GM18511 (cell line): ENCODE measurements around the gene PARD3B.

ENCODE experiments used
- ATAC-seq: cut with Tn5 transposase; IDR thresholded peaks from one replicate; pipeline ENCODE4 v1.9.1; 2021; ENCODE audit warnings: mild to moderate bottlenecking, moderate library complexity; ENCODE audit not compliant: unreplicated experiment

The PARD3B gene

DNA sequence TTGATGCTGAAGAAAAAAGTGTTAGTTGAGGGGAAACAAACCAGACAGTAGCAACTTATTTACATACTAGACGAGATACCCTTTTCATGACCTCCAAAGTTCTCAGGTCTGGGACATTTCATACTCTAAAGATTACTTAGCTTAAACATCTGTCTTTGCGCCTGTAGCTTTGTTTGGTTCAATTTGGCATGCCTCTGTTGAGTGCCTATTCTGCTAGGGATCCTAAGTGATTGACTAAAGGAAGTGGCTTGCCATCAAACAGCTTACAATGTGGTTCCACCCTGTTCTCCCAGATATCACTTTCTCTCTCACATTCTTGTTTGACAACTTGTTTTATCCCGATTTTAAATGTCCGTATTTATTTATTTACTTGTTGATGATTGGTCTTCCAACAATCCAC is 488.8 kb downstream of the PARD3B start:
- no peak for ATAC-seq

DNA sequence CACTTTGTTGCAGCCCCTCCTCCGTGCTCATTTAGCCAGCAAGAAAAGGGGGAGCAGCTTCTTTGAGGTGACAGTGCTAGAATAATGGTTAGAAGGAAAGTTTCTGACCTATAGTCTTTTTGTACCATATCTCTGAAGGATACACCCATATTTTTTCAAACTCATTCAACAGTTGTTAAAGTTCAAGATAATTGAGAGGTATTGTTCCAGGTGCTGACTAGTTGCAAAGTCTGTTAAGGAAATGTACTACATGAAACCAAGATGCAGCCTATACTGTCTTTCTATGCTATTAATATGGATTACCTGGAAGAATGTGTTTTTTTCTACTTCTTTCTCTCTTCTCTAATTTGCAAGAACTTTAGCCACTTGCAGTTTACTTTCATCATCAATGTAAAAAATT is 495.0 kb downstream of the PARD3B start:
- ATAC-seq = no peak

DNA sequence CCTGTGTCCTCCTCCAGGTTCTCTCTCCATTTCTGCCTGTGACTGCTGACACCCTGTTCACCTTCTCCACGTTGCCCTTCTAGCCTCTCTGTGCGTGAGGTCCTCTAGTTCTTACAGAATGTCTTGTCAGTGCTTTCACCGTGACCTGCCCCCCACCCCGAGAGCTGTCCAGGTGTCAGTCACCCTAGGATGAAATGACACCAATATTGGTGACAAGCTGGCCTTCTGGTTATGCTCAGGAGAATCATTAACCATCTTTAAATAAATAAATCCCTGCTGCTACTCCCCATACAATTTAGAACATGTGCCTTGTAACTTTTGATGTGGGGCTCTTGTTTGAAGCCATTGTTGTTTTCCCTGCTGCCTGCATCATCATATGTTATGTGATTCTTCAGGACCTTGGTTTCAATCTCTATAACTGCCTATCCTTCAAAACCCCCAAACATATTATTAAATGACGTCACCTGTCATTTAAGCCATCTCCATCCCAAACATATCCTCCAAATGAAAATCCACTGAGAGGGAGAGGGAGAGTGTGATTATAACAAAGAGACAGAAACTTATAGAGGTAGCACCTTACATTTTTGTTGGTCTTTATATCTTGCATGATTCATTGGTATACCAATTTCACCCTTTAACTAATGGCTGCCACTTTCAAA is 496.3 kb downstream of the PARD3B start:
- ATAC-seq = no peak

DNA sequence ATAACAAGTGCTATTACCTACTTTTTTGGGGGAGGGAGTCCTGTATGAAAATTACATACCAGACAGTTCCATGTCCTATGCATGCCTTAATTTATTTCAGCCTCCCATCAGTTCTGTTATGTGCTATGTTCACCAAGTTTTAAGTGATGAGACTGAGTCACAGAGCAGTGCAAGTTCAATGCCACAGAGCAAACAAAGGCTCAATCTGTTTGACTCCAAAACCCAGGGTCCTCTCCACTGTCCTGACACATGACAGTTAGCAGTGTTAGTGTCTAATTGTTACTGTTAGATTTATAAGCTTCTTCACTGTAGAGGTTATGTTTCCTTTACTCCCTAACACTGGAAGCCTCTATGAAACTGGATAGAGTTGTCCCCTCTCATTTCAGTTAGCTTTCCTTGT is 498.0 kb downstream of the PARD3B start:
- no peak for ATAC-seq

DNA sequence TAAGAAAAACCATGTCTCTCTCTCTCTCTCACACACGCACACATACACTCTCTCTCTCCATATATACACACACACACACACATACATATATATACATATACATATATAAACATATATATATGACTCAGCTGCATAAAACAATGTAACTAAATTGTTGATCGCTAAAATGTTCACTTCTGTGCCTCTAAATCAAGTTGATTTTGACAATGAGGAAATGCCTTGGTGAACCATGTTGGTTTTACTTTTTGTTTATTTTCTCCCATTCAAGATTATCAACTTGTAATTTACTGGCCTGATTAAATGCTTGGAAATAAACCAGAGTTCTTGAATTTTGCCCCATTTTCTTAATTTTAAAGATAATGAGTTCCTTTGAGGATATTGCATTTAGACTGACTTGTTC is 500.4 kb downstream of the PARD3B start:
- ATAC-seq = no peak

DNA sequence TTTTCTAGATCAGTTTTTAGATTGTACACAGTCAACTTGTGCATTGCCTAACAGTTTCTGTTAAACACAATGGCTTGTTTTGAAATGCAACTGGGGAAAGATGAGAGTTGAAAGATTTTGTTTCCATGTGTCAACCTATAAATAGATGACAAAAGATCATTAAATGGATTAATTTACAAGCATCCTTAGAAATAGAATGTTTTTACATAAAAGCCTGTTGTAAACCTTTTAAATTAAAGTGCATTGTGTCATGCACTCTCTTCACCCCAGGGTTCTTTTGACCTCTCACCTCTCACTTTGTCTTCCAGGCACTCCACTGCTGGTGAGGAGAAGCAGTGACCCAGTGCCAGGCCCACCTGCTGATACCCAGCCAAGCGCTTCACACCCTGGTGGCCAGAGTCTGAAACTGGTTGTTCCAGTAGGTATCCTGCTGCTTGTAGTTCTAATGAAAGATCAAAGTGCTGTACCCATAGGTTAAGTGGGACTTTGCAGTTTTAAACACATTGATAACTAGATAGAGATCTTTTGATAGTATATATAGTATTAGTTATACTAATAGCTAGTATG is 502.1 kb downstream of the PARD3B start:
- ATAC-seq = no peak

DNA sequence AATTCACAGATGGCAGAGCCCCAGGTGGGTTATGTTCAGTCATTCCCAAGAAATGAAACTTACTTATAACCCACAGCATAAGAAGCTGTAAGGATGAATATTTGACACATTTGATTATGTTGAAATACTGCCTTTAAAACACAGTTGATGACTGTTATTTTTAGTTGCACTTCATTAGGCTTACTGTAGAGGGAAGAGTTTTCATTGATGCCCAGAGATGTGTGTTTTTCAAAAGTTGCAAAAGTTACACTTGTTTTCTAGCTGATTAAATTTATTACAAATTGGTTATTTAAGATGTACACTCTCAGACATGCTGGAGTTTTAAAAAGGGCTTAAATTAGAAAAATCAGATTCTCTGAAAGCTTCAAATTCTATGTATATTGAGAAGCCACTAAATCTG is 506.1 kb downstream of the PARD3B start:
- ATAC-seq = no peak

DNA sequence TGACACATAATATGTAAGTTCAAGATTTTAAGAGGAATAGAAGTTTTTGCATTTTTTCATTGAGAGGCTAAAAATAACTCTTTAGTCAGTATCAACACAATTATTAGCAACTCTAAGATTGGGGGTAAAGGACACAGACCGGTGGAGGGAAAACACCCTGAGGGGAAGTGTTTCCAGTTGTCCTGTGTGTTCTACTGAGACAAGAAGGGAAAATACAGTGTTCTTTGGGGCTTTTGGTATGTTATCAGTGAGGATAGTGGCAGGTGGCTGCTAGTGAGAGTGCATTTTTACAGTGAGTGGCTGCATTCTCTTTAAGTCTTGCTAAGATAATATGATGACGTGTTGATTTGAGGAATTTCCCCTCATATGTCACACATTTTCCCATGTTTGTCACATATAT is 507.5 kb downstream of the PARD3B start:
- ATAC-seq = no peak

DNA sequence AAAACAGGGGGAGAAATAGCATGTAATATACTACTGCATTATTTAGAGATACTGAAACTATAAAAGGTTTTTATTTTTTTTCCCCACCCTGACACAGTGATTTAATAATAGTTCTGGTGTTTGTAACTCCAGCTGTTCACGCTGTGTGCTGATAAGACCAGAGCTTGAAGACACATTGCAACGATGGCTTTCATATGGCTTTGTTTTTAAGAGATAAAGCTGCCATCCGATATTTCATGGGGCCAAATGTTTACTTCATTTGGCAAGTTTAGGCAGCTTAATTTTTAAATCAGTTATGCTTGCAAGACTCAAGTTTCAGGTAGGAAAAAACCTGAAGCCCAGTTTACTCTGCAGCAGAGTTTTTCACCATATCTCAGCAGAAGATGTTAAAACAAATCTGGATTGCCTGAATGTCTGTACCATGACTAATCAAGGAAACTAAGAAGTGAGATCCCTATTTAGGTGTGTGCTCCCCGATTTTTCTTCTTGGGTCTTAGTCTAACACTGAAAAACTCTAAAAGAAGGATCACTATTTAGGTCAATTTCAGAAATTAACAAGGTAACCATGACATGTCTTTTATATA is 508.6 kb downstream of the PARD3B start:
- ATAC-seq = no peak

DNA sequence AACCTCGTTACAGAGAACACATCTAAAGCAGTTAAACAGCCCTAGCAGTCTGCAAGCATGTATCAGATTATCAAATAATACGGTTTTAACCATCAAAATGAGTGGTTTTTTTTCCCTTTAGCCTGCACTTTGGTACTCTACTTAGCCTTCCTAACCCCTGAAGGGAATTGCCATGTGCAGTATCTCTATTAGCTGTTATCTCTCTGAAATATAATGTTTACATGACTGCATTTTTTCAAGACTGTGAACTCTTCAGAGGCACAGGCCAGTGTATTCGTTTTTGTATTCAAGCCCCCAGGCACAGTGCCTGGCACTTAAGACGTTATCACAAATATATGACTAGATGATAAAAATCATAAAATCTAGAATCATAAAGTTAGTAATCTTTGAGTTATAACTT is 509.5 kb downstream of the PARD3B start:
- ATAC-seq = no peak

DNA sequence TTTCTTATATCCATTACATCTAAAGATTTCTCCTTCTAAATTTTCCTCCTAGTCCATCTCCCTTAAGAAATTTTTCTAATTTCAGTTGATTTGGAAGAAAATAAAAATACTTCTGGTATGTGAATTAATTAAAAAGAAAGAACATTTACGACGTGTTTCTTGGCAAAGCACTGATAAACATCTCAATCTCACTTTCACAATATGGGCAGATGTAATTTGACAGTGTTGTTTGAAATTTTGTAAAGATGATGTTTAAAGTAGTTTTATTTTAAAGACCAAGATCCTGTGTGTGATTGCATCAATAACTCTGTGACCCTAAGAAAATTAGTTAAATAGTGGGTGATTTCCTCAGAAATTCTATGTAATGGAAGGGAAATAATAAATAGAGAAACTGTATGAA is 510.0 kb downstream of the PARD3B start:
- no peak for ATAC-seq

DNA sequence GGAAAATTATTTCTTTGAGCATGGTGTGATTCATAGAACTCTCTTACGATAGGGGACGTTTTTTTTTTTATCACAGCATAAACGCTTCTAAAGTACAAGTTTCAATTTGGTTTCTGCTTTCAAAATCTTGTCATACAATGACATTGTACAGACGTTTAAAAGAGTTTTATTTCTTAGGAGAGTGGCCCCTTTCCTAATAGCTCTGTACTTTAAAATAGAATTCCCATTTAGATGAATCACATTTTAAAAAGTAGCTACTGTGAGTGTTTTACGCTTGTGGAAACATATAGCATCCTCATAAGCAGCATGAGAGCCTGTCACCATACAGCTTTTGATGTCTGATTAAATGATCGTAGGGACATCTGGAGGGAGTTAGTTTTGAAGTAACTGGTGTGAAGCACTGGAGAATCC is 510.9 kb downstream of the PARD3B start:
- no peak for ATAC-seq

DNA sequence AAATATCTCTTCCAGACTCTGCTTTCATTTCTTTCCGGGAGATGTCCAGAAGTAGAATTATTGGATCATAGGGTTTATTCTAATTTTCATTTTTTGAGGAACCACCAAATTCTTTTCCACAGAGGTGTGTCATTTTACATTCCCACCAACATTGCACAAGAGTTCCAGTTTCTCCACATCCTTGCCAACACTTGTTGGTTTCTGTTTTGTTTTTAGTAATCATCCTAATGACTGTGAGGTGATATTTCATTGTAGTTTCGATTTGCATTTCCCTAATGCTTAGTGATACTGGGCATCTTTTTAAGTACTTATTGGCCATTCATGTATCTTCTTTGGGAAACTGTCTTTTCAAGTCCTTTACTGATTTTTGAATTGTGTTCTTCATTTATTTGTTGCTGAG is 513.1 kb downstream of the PARD3B start:
- ATAC-seq = no peak

DNA sequence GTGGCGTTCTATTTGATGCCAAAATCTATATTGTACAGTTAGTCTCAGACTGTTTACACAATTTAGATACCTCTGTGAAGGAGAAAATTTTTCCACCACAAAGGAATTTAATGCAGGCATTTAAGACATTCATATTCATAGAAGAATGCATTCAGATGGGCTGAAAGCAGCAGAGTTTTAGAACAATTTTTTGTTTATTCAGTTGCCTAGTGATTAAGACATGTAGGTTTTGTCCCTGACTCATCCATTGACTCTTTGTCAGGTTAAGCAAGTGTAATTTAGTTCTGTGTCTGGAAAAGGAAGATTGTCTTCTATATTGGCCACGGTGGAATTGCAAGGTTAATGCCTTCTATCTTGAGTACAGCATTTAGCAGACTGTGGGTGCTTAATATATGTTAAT is 515.0 kb downstream of the PARD3B start:
- ATAC-seq = no peak

DNA sequence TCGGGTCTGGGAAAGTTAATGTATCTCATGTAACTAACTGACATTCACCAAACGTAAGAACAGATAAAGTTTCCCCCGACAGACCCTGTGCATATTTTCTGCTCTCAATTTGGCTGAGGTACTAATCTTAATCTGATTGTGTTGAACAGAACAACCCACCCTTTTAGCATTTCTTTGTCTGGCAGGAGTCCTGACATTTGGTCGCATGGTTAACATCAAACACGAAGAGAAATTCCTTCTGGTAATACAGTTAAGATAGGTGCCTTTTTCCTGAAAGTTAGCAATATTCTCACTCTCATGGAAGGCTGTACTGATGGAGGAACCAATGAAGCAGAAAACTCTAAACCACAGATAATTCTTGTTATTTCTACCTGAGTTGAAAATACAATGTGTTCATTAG is 520.8 kb downstream of the PARD3B start:
- ATAC-seq = no peak

DNA sequence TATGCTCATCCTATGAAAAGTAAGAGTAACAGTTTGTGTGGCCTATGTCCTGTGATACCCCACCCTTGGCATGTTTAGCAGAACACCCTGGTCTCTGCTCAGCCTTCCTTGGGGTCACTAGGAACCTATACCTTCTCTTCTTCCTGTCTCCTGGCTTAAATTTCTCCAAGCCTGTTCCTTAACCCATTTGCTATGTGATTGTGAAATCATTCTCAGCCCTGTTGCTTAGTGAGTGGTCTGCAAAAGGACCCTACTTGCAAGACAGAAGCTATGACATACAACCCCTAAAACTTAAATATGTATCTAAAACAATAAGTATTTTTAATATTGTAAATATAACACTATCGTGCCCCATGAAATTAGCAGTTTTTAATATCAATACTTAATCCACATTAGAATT is 524.7 kb downstream of the PARD3B start:
- no peak for ATAC-seq

DNA sequence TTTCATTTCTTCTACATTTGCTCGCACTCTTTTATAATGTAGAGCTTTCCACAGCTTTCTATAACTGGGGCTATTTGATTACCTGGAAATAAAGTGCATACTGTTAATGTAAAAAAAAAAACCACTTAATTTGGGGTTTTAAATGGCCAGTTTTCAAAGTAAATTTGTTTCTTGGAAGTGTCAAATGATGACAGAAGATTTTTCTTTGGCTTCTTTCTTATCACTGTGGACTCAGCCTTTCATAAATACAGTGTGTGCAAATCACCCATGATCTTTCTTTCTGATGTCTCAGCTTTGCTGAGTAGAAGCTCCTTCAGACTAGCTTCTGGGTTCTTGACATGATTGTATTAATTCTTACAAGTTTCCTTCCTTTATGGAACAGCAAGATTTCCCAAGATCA is 525.6 kb downstream of the PARD3B start:
- no peak for ATAC-seq

DNA sequence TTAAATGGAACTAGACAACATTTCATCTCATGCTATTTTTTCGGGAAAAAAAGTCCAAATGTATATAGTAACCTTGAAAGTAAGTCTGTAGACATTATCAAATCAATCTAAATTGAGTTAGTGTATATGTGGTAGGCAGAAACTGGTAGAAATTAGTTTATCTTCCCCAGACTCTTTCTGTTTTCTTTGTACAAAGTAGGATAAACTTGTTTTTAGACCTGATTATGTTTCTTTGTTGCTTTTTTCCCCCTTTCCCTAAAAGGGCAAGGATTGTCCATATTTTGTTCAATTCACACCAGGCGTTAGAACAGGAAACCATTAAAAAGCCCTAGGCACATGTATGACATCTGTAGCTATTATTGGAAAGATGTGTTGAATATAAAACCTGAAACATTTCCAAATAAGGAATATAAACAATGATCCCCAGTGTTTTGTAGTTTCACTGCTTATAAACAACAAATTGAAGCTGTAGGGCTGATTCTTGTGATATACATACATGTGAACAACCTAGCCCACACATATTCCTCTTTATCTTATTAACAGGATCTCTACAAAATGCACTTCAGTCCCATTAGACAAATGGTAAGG is 528.3 kb downstream of the PARD3B start:
- ATAC-seq = no peak

DNA sequence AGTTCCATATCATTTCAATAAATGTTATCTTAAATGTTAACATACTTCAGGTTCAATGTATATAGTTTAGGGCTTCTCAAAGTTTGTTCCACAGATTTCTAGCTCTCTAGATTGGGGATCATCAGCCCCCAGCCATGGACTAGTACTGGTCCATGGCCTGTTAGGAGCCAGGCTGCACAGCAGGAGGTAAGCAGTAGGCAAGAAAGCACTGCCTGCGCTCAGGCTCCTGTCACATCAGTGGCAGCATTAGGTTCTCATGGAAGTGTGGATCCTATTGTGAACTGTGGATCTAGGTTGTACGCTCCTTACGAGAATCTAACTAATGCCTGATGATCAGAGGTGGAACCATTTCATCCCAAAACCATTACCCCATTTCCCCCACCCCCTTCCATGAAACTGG is 531.1 kb downstream of the PARD3B start:
- no peak for ATAC-seq

DNA sequence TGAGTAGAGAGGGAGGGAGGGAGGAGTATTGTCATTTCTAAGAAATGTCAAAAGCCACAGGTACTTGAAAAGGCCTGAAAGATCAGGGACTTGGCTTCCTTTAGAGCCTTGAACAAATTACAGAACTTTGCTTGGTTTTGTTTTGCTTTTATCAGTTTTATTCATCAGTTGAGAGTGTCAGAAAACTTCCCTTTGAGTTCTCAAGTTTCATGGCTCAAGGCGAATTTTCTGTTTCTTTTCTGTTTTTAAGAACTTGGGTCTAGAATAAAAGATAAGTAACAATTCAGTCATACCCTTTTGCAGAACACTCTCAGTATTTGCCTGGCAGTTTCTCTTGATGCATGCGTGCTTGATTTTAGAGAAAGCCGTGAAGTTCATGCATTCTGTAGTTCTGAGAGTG is 531.9 kb downstream of the PARD3B start:
- ATAC-seq = no peak

DNA sequence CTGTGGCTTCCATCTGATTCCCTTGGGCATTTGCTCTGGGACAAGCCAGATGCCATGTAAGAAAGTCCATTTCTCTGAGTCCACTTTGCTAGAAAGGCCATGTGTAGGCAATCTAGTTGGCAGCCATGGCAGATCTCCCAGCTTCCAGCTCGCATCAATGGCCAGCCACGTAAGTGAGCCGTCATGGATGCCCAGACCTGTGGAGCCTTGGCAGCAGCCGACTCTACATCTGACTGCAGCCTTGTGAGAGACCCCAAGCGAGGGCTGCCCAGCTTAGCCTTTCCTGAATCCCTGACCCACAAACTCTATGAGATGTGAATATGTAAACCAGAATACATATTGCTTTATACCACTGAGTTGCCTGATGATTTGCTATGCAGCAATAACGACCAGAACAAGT is 533.5 kb downstream of the PARD3B start:
- no peak for ATAC-seq

DNA sequence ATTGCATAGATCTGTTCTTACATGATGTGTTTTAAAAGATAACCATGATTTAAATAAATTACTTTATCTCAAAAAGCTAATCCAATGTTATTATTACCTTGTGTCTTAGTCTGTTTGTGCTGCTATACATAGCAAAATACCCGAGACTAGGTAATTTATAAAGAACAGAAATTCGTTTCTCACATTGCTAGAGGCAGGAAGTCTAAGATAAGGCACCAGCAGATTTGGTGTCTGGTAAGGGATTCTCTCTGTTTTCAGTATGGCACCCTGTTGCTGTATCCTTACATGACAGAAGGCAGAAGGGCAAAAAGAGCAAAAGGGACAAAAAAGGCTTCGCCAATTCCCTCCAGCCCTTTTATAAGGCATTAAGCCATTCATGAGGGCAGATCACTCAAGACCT is 533.9 kb downstream of the PARD3B start:
- no peak for ATAC-seq
